Measurements from ENCODE around the gene OLFML2A. TPM values are rescaled to one million over a fixed set of nuclear protein-coding genes. Genes with fewer than 3 reads are reported as not detected.

The OLFML2A gene
- total and polyA plus RNA-seq, 2 donors from 2014 or later: 5.1 to 12.2 TPM

DNA sequence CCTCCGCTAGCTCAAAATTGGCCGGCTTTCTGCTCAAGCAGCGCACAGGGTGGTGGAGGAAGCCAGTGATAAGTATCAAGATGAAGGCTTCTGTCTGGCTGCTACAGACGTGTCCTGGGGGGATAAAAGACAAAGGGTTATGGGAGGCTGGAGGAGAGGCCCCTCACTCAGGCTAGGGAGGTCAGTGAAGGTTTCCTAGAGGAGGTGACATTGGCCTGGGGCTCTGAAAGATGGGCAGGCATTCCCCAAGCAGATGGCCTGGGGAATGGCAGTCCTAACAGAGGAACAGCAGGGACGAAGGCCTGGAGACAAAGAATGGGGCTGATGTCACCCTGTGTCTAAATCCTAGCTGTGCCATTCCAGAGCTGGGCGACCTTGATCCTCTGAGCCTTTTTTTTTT, 32.3 kb downstream of the OLFML2A start:
- no peak for DNase-seq
- H3K9ac ChIP-seq (ENCODE audit: low read length in 3 of 3): no peak overlapping the region
- TF ChIP-seq, protein P1, sequence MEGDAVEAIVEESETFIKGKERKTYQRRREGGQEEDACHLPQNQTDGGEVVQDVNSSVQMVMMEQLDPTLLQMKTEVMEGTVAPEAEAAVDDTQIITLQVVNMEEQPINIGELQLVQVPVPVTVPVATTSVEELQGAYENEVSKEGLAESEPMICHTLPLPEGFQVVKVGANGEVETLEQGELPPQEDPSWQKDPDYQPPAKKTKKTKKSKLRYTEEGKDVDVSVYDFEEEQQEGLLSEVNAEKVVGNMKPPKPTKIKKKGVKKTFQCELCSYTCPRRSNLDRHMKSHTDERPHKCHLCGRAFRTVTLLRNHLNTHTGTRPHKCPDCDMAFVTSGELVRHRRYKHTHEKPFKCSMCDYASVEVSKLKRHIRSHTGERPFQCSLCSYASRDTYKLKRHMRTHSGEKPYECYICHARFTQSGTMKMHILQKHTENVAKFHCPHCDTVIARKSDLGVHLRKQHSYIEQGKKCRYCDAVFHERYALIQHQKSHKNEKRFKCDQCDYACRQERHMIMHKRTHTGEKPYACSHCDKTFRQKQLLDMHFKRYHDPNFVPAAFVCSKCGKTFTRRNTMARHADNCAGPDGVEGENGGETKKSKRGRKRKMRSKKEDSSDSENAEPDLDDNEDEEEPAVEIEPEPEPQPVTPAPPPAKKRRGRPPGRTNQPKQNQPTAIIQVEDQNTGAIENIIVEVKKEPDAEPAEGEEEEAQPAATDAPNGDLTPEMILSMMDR (IDR thresholded peaks at IDR 0.05; ENCODE audit: borderline replicate concordance, extremely low read depth, insufficient read depth): no peak
- H3K27ac ChIP-seq (ENCODE audit: low read depth in 2 of 2, low read length in 2 of 2): no peak overlapping the region
- no peaks in the 10 kb centered on the region for H3K4me1 ChIP-seq (ENCODE audit: control insufficient read depth in 2 of 3, insufficient read depth in 2 of 3, low read depth in 1 of 3, low read length in 3 of 3)
- no peaks in the 10 kb centered on the region for H3K27me3 ChIP-seq (ENCODE audit: control insufficient read depth, insufficient read depth, low read length)
- intact Hi-C loops (cut with DNase I): no loop called here
- H3K4me3 ChIP-seq (ENCODE audit: low read length in 3 of 3): no peak overlapping the region
- H3K36me3 ChIP-seq (ENCODE audit: control insufficient read depth in 2 of 3, insufficient read depth in 3 of 3, low read length in 3 of 3): no peaks in the 10 kb centered on the region
- no peaks in the 10 kb centered on the region for H3K9me3 ChIP-seq (ENCODE audit: control insufficient read depth in 2 of 3, insufficient read depth in 1 of 3, low read length in 3 of 3)
- no peak for FAIRE-seq

DNA sequence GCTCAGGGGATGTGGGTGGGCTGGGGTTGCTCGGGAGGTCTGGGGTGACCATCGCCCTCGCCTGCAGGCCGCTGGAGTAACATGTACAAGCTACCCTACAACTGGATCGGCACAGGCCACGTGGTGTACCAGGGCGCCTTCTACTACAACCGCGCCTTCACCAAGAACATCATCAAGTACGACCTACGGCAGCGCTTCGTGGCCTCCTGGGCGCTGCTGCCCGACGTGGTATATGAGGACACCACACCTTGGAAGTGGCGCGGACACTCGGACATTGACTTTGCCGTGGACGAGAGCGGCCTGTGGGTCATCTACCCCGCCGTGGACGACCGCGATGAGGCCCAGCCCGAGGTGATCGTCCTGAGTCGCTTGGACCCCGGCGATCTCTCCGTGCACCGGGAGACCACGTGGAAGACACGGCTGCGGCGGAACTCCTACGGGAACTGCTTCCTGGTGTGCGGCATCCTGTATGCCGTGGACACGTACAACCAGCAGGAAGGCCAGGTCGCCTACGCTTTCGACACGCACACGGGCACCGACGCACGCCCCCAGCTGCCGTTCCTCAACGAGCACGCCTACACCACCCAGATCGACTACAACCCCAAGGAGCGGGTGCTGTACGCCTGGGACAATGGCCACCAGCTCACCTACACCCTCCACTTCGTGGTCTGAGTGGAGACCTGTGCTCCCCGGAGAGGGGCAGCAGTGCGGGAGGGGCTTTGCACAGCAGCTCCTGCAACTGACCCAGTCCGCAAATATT, 33.0 kb downstream of the OLFML2A start:
- DNase-seq (no peak), FAIRE-seq (no peak)
- Histone ChIP-seq H3K9ac (ENCODE audit: low read length in 3 of 3) (no peak overlapping the region), H3K27ac (ENCODE audit: low read depth in 2 of 2, low read length in 2 of 2) (no peak overlapping the region), H3K4me3 (ENCODE audit: low read length in 3 of 3) (no peak overlapping the region), H3K27me3 (ENCODE audit: control insufficient read depth, insufficient read depth, low read length) (no peaks in the 10 kb centered on the region), H3K9me3 (ENCODE audit: control insufficient read depth in 2 of 3, insufficient read depth in 1 of 3, low read length in 3 of 3) (no peaks in the 10 kb centered on the region), H3K4me1 (ENCODE audit: control insufficient read depth in 2 of 3, insufficient read depth in 2 of 3, low read depth in 1 of 3, low read length in 3 of 3) (no peaks in the 10 kb centered on the region), H3K36me3 (ENCODE audit: control insufficient read depth in 2 of 3, insufficient read depth in 3 of 3, low read length in 3 of 3) (no peaks in the 10 kb centered on the region)
- intact Hi-C loops (cut with DNase I): no loop called here
- TF ChIP-seq, protein P1 (IDR thresholded peaks at IDR 0.05; ENCODE audit: borderline replicate concordance, extremely low read depth, insufficient read depth): no peak

GRCh38 chr9:124810663-124811355, 33.9 kb downstream of the OLFML2A start:
- TF ChIP-seq, protein P1 (IDR thresholded peaks at IDR 0.05; ENCODE audit: borderline replicate concordance, extremely low read depth, insufficient read depth): no peak
- H3K27ac ChIP-seq (ENCODE audit: low read depth in 2 of 2, low read length in 2 of 2): no peak overlapping the region
- H3K9ac ChIP-seq (ENCODE audit: low read length in 3 of 3): no peak overlapping the region
- FAIRE-seq (no peak), DNase-seq (peak in 4 of 5 donors; percentile 61 to 68 (median 64))
- H3K9me3 ChIP-seq (ENCODE audit: control insufficient read depth in 2 of 3, insufficient read depth in 1 of 3, low read length in 3 of 3): no peaks in the 10 kb centered on the region
- H3K27me3 ChIP-seq (ENCODE audit: control insufficient read depth, insufficient read depth, low read length): no peaks in the 10 kb centered on the region
- no peak overlapping the region for H3K4me3 ChIP-seq (ENCODE audit: low read length in 3 of 3)
- intact Hi-C loops (cut with DNase I): no loop called here
- H3K36me3 ChIP-seq (ENCODE audit: control insufficient read depth in 2 of 3, insufficient read depth in 3 of 3, low read length in 3 of 3): no peaks in the 10 kb centered on the region
- no peaks in the 10 kb centered on the region for H3K4me1 ChIP-seq (ENCODE audit: control insufficient read depth in 2 of 3, insufficient read depth in 2 of 3, low read depth in 1 of 3, low read length in 3 of 3)

All from kidney (tissue), 14 donors.